Measurements from ENCODE around the gene SLC6A6. TPM values are rescaled to one million over a fixed set of nuclear protein-coding genes. Genes with fewer than 3 reads are reported as not detected.

SLC6A6 gene
- total RNA-seq, 1 donor from 2014 or later: 8.5 TPM

- no peak for DNase-seq (ENCODE audit: low read depth in 2 of 2)
These were observed 14.0 kb downstream of the SLC6A6 start for GRCh38 chr3:14416453-14416852.

GRCh38 chr3:14418296-14419250 lies 16.2 kb downstream of the SLC6A6 start:
- no peak for DNase-seq (ENCODE audit: low read depth in 2 of 2)

- DNase-seq (ENCODE audit: low read depth in 2 of 2): no peak
These were observed 19.9 kb downstream of the SLC6A6 start for GRCh38 chr3:14422016-14422963.

GRCh38 chr3:14423197-14423743 lies 20.9 kb downstream of the SLC6A6 start:
- no peak for DNase-seq (ENCODE audit: low read depth in 2 of 2)

GRCh38 chr3:14423963-14424362 lies 21.6 kb downstream of the SLC6A6 start:
- no peak for DNase-seq (ENCODE audit: low read depth in 2 of 2)

- DNase-seq (ENCODE audit: low read depth in 2 of 2): peak in 1 of 2 donors; percentile 42
These were observed 22.5 kb downstream of the SLC6A6 start for GRCh38 chr3:14424711-14425580.

GRCh38 chr3:14425581-14426304 lies 23.3 kb downstream of the SLC6A6 start:
- no peak for DNase-seq (ENCODE audit: low read depth in 2 of 2)

- DNase-seq (ENCODE audit: low read depth in 2 of 2): no peak
These were observed 23.9 kb downstream of the SLC6A6 start for GRCh38 chr3:14426305-14426620.

GRCh38 chr3:14428087-14429033 lies 26.0 kb downstream of the SLC6A6 start:
- no peak for DNase-seq (ENCODE audit: low read depth in 2 of 2)

GRCh38 chr3:14429237-14429636 lies 26.8 kb downstream of the SLC6A6 start:
- DNase-seq (ENCODE audit: low read depth in 2 of 2): no peak

GRCh38 chr3:14429640-14430039 lies 27.2 kb downstream of the SLC6A6 start:
- DNase-seq (ENCODE audit: low read depth in 2 of 2): no peak

GRCh38 chr3:14430053-14430452 lies 27.6 kb downstream of the SLC6A6 start:
- no peak for DNase-seq (ENCODE audit: low read depth in 2 of 2)

- DNase-seq (ENCODE audit: low read depth in 2 of 2): no peak
These were observed 28.5 kb downstream of the SLC6A6 start for GRCh38 chr3:14430706-14431451.

GRCh38 chr3:14431452-14431916 lies 29.1 kb downstream of the SLC6A6 start:
- DNase-seq (ENCODE audit: low read depth in 2 of 2): no peak

- DNase-seq (ENCODE audit: low read depth in 2 of 2): peak; percentile 88 to 92
These were observed 29.8 kb downstream of the SLC6A6 start for GRCh38 chr3:14431917-14432834.

- DNase-seq (ENCODE audit: low read depth in 2 of 2): no peak
These were observed 30.7 kb downstream of the SLC6A6 start for GRCh38 chr3:14433106-14433505.

GRCh38 chr3:14434126-14434497 lies 31.7 kb downstream of the SLC6A6 start:
- peak in 1 of 2 donors; percentile 60 for DNase-seq (ENCODE audit: low read depth in 2 of 2)

Data from lung microvascular endothelial cell (primary cell).